GM12892 (cell line): ENCODE results near the gene LPAR5.

ENCODE experiments used
- POLR2AphosphoS5 ChIP-seq: IDR thresholded peaks from 2 replicates; pipeline ENCODE4 v1.6.1; 2011; ENCODE audit warnings: low read depth, low read length, control low read depth
- TAF1 ChIP-seq: IDR thresholded peaks from 2 replicates; pipeline ENCODE4 v1.6.1; 2011; ENCODE audit warnings: low read depth, mild to moderate bottlenecking, control low read depth, low read length, borderline replicate concordance

- TF ChIP-seq TAF1 (no peak), POLR2AphosphoS5 (no peak)
These were observed 62.8 kb downstream of the LPAR5 start for GRCh38 chr12:6573001-6573400.
